H9 (cell line): ENCODE data around the gene ZNF221. TPM values are rescaled to one million over a fixed set of nuclear protein-coding genes. Genes with fewer than 3 reads are reported as not detected.

Experiments used
- DNase-seq: peaks from one replicate; pipeline ENCODE4 v3.0.0-alpha.2; 2017
- H2AFZ ChIP-seq: one replicate; pipeline ENCODE4 v1.6.1; 2013; ENCODE audit warnings: mild to moderate bottlenecking, low read length, control low read depth, moderate library complexity
- H2AK5ac ChIP-seq: 2 replicates; pipeline ENCODE4 v1.6.1; 2013; ENCODE audit warnings: low read length, control low read depth, mixed read lengths; ENCODE audit not compliant: insufficient read length
- H2BK120ac ChIP-seq: one replicate; pipeline ENCODE4 v1.6.1; 2013; ENCODE audit warnings: low read depth, mild to moderate bottlenecking, low read length, control low read depth, inconsistent platforms; ENCODE audit not compliant: poor library complexity, severe bottlenecking
- H2BK12ac ChIP-seq: 2 replicates; pipeline ENCODE4 v1.6.1; 2013; ENCODE audit warnings: low read length, control low read depth, mixed read lengths, low read depth; ENCODE audit not compliant: insufficient read length
- H2BK15ac ChIP-seq: 2 replicates; pipeline ENCODE4 v1.6.1; 2013; ENCODE audit warnings: low read depth, low read length, control low read depth
- H2BK20ac ChIP-seq: one replicate; pipeline ENCODE4 v1.6.1; 2013; ENCODE audit warnings: low read depth, mild to moderate bottlenecking, low read length, control low read depth, inconsistent platforms; ENCODE audit not compliant: poor library complexity, severe bottlenecking
- H2BK5ac ChIP-seq: 2 replicates; pipeline ENCODE4 v1.6.1; 2013; ENCODE audit warnings: low read length, control low read depth, mixed read lengths; ENCODE audit not compliant: insufficient read length
- H3K14ac ChIP-seq: 2 replicates; pipeline ENCODE4 v1.6.1; 2013; ENCODE audit warnings: low read length, control low read depth; ENCODE audit not compliant: insufficient read depth
- H3K18ac ChIP-seq: 2 replicates; pipeline ENCODE4 v1.6.1; 2013; ENCODE audit warnings: low read depth, mild to moderate bottlenecking, mixed read lengths, low read length, control low read depth; ENCODE audit not compliant: insufficient read length
- H3K23ac ChIP-seq: 2 replicates; pipeline ENCODE4 v1.6.1; 2013; ENCODE audit warnings: low read length, control low read depth, mixed read lengths, low read depth; ENCODE audit not compliant: insufficient read length
- H3K23me2 ChIP-seq: 2 replicates; pipeline ENCODE4 v1.6.1; 2013; ENCODE audit warnings: low read depth, mild to moderate bottlenecking, mixed read lengths, low read length, control low read depth; ENCODE audit not compliant: insufficient read length, poor library complexity, severe bottlenecking
- H3K27ac ChIP-seq: 2 replicates; pipeline ENCODE4 v1.5.1; 2013; ENCODE audit warnings: low read length, control low read depth, mixed read lengths, low read depth; ENCODE audit not compliant: insufficient read length
- H3K27me3 ChIP-seq: 2 replicates; pipeline ENCODE4 v1.6.1; 2013; ENCODE audit warnings: low read length, control low read depth, inconsistent platforms; ENCODE audit not compliant: insufficient read depth
- H3K4ac ChIP-seq: 2 replicates; pipeline ENCODE4 v1.6.1; 2013; ENCODE audit warnings: low read depth, mild to moderate bottlenecking, control low read depth, inconsistent platforms, low read length, moderate library complexity
- H3K4me1 ChIP-seq: 2 replicates; pipeline ENCODE4 v1.6.1; 2013; ENCODE audit warnings: low read length, control low read depth, inconsistent platforms; ENCODE audit not compliant: insufficient read depth
- H3K4me2 ChIP-seq: 2 replicates; pipeline ENCODE4 v1.6.1; 2013; ENCODE audit warnings: low read length, control low read depth, mixed read lengths; ENCODE audit not compliant: insufficient read length, insufficient read depth
- H3K56ac ChIP-seq: 2 replicates; pipeline ENCODE4 v1.6.1; 2013; ENCODE audit warnings: low read depth, mild to moderate bottlenecking, mixed read lengths, low read length, control low read depth; ENCODE audit not compliant: insufficient read length
- H3K79me1 ChIP-seq: 2 replicates; pipeline ENCODE4 v1.6.1; 2013; ENCODE audit warnings: low read depth, mild to moderate bottlenecking, moderate library complexity, low read length, control low read depth, inconsistent platforms; ENCODE audit not compliant: insufficient read depth, poor library complexity, severe bottlenecking
- H3K79me2 ChIP-seq: 2 replicates; pipeline ENCODE4 v1.6.1; 2013; ENCODE audit warnings: low read length, control low read depth, inconsistent platforms; ENCODE audit not compliant: insufficient read depth
- H3K9ac ChIP-seq: 2 replicates; pipeline ENCODE4 v1.6.1; 2013; ENCODE audit warnings: low read length, control low read depth, mixed read lengths; ENCODE audit not compliant: insufficient read length; ENCODE audit errors: extremely low read depth
- H3K9me3 ChIP-seq: one replicate; pipeline ENCODE4 v1.6.1; 2013; ENCODE audit warnings: low read depth, low read length, inconsistent platforms; ENCODE audit not compliant: control insufficient read depth
- H3T11ph ChIP-seq: one replicate; pipeline ENCODE4 v1.6.1; 2013; ENCODE audit warnings: mild to moderate bottlenecking, low read length, control low read depth, inconsistent platforms
- H4K20me1 ChIP-seq: one replicate; pipeline ENCODE4 v1.6.1; 2013; ENCODE audit not compliant: control insufficient read depth, insufficient read length, insufficient read depth
- H4K5ac ChIP-seq: 2 replicates; pipeline ENCODE4 v1.6.1; 2013; ENCODE audit warnings: low read depth, mild to moderate bottlenecking, mixed read lengths, low read length, control low read depth; ENCODE audit not compliant: insufficient read length
- H4K8ac ChIP-seq: replicated peaks from 2 replicates; pipeline ENCODE4 v1.6.1; 2013; ENCODE audit warnings: low read length, control low read depth, mixed read lengths, low read depth; ENCODE audit not compliant: insufficient read length
- H4K91ac ChIP-seq: 2 replicates; pipeline ENCODE4 v1.6.1; 2013; ENCODE audit warnings: low read depth, mild to moderate bottlenecking, moderate library complexity, mixed read lengths, low read length, control low read depth; ENCODE audit not compliant: insufficient read length
- H3K27ac Mint-ChIP-seq, 3 experiments: 2 replicates in 2 of 3; 3 replicates in 1 of 3; pipeline ENCODE4 v1.8.0; 2020 to 2021; ENCODE audit warnings: mixed read lengths in 3 of 3, mild to moderate bottlenecking in 1 of 3, moderate library complexity in 1 of 3
- H3K27me3 Mint-ChIP-seq: 2 replicates; pipeline ENCODE4 v1.8.0; 2021; ENCODE audit warnings: low read depth, mild to moderate bottlenecking, moderate library complexity, mixed read lengths
- H3K36me3 Mint-ChIP-seq, 3 experiments: 2 replicates in 2 of 3; 3 replicates in 1 of 3; pipeline ENCODE4 v1.8.0; 2020 to 2021; ENCODE audit warnings: low read depth in 3 of 3, mixed read lengths in 3 of 3; ENCODE audit not compliant: insufficient read depth in 1 of 3
- H3K4me1 Mint-ChIP-seq, 2 experiments: 2 replicates each; pipeline ENCODE4 v1.8.0; 2020; ENCODE audit warnings: mixed read lengths in 2 of 2
- H3K4me3 Mint-ChIP-seq, 2 experiments: 2 replicates in 1 of 2; 3 replicates in 1 of 2; pipeline ENCODE4 v1.8.0; 2020 to 2021; ENCODE audit warnings: mild to moderate bottlenecking in 2 of 2, mixed read lengths in 2 of 2, moderate library complexity in 1 of 2
- H3K9me3 Mint-ChIP-seq, 2 experiments: 2 replicates in 1 of 2; 3 replicates in 1 of 2; pipeline ENCODE4 v1.8.0; 2020; ENCODE audit warnings: mild to moderate bottlenecking in 2 of 2, mixed read lengths in 2 of 2, moderate library complexity in 1 of 2
- CTCF ChIP-seq: fragments of 200-600 bp; sonication (generic); conservative IDR thresholded peaks from 3 replicates; pipeline ENCODE4 v1.8.0; 2021; ENCODE audit warnings: antibody characterized with exemption, mild to moderate bottlenecking
- WGBS: extraction: QIAGEN DNeasy Blood & Tissue Kit; methylation state at CpG from one replicate; pipeline ENCODE4 v1.1.7; 2013; ENCODE audit warnings: missing lambda C conversion rate, low lambda C conversion rate, mixed read lengths; ENCODE audit not compliant: insufficient read length; ENCODE audit errors: extremely low coverage; 5-methylcytosine and 5-hydroxymethylcytosine counted together
- total RNA-seq: library from RNA; stranded (reverse); gene quantifications from 2 replicates; pipeline ENCODE4 v1.2.1, GENCODE V29; 2021

The ZNF221 gene
- total RNA-seq, 1 experiment from 2014 or later, result 8.0 TPM

- no peak overlapping the region for H4K91ac ChIP-seq
- no peak overlapping the region for H2AFZ ChIP-seq
- no peak overlapping the region for H3K23ac ChIP-seq
- H2BK120ac ChIP-seq, result no peak overlapping the region
- H3K4me1 ChIP-seq, result no peaks in the 10 kb centered on the region
- no peak overlapping the region for H3K14ac ChIP-seq
- H3K27me3 ChIP-seq, result no peaks in the 10 kb centered on the region
- H2BK15ac ChIP-seq, result no peak overlapping the region
- H3K79me1 ChIP-seq, result peaks cover 3% of the 10 kb centered on the region
- no peak for TF ChIP-seq CTCF
- WGBS, result no CpG with 5 or more reads among the region's 2 CpGs
- Mint-ChIP-seq H3K4me3 (peak overlapping the region; percentile 97 to 98; a peak in 3 of 5 replicates), H3K36me3 (peaks cover 0 to 4% (median under 1%) of the 10 kb centered on the region in 3 experiments; a peak in 5 of 7 replicates), H3K4me1 (no peaks in the 10 kb centered on the region; a peak in 1 of 4 replicates), H3K27me3 (no peaks in the 10 kb centered on the region), H3K9me3 (peaks cover 23 to 43% of the 10 kb centered on the region in 2 experiments), H3K27ac (no peak overlapping the region)
- no peak overlapping the region for H2AK5ac ChIP-seq
- H2BK12ac ChIP-seq, result no peak overlapping the region
- H2BK20ac ChIP-seq, result no peak overlapping the region
- no peak overlapping the region for H3T11ph ChIP-seq
- no peak for DNase-seq
- no peak overlapping the region for H3K4ac ChIP-seq
- H3K56ac ChIP-seq, result no peak overlapping the region
- no peak overlapping the region for H4K8ac ChIP-seq
- H3K4me2 ChIP-seq, result no peak overlapping the region
- no peak overlapping the region for H3K18ac ChIP-seq
- H3K9me3 ChIP-seq, result no peaks in the 10 kb centered on the region
- no peaks in the 10 kb centered on the region for H4K20me1 ChIP-seq
- H3K79me2 ChIP-seq, result no peaks in the 10 kb centered on the region; the same call in 1 of the 2 replicates
- peaks cover 6% of the 10 kb centered on the region for H3K23me2 ChIP-seq
- no peak overlapping the region for H3K27ac ChIP-seq
- H4K5ac ChIP-seq, result no peak overlapping the region
- H2BK5ac ChIP-seq, result no peak overlapping the region
- H3K9ac ChIP-seq, result no peak overlapping the region
These were observed 32.5 kb downstream of the ZNF221 start for GRCh38 chr19:43983544-43983911.
